GM19025 (cell line): ENCODE results near the gene SPTSSA.
"Not testable (repeated sequence)": the region's sequence is repeated elsewhere in the genome, so short reads cannot be mapped to it uniquely, and the experiment has no call there.

ENCODE experiments used
- ATAC-seq: cut with Tn5 transposase; IDR thresholded peaks from one replicate; pipeline ENCODE4 v1.9.1; 2021; ENCODE audit warnings: mild to moderate bottlenecking, low read depth, moderate library complexity; ENCODE audit not compliant: unreplicated experiment

SPTSSA gene

GRCh38 chr14:34462132-34462893 lies at the start of gene SPTSSA:
TSS of gene SPTSSA (minus strand) at chr14:34462240. CDS start at chr14:34462207, 33 bp downstream.
- peak; percentile 90 for ATAC-seq

GRCh38 chr14:34507884-34508283 lies 45.8 kb upstream of the SPTSSA start:
- ATAC-seq = no peak

- ATAC-seq = no peak
These were observed 45.4 kb upstream of the SPTSSA start for GRCh38 chr14:34507459-34507858.

- not testable (repeated sequence) for ATAC-seq
These were observed 43.1 kb upstream of the SPTSSA start for GRCh38 chr14:34505124-34505491.

GRCh38 chr14:34504027-34504426 lies 42.0 kb upstream of the SPTSSA start:
- ATAC-seq = not testable (repeated sequence)

- ATAC-seq = no peak
These were observed 40.6 kb upstream of the SPTSSA start for GRCh38 chr14:34502545-34503225.

- ATAC-seq = no peak
These were observed 40.0 kb upstream of the SPTSSA start for GRCh38 chr14:34502001-34502400.

- no peak for ATAC-seq
These were observed 39.1 kb upstream of the SPTSSA start for GRCh38 chr14:34501004-34501580.

GRCh38 chr14:34498684-34499412 lies 36.8 kb upstream of the SPTSSA start:
- no peak for ATAC-seq

GRCh38 chr14:34496679-34497513 lies 34.9 kb upstream of the SPTSSA start:
- ATAC-seq = no peak

- no peak for ATAC-seq
These were observed 34.1 kb upstream of the SPTSSA start for GRCh38 chr14:34496007-34496678.

GRCh38 chr14:34489324-34489723 lies 27.3 kb upstream of the SPTSSA start:
- ATAC-seq = no peak

GRCh38 chr14:34488528-34488927 lies 26.5 kb upstream of the SPTSSA start:
- ATAC-seq = no peak

- ATAC-seq = no peak
These were observed 22.7 kb upstream of the SPTSSA start for GRCh38 chr14:34484726-34485125.

GRCh38 chr14:34482463-34482862 lies 20.4 kb upstream of the SPTSSA start:
- ATAC-seq = no peak

GRCh38 chr14:34479694-34480093 lies 17.7 kb upstream of the SPTSSA start:
- ATAC-seq = no peak

- ATAC-seq = no peak
These were observed 16.2 kb upstream of the SPTSSA start for GRCh38 chr14:34478261-34478660.

GRCh38 chr14:34476036-34476435 lies 14.0 kb upstream of the SPTSSA start:
- ATAC-seq = not testable (repeated sequence)

GRCh38 chr14:34475163-34475562 lies 13.1 kb upstream of the SPTSSA start:
- ATAC-seq = no peak
